Adrenal gland (tissue), 12 donors: ENCODE results near the gene BRAT1. TPM values are rescaled to one million over a fixed set of nuclear protein-coding genes. Genes with fewer than 3 reads are reported as not detected.
A peak's percentile ranks its signal among the peaks of the same experiment; 100 is the strongest.

Source experiments
- DNase-seq, 7 donors: peaks; one replicate each; pipeline ENCODE4 v3.0.0-alpha.2; 2019 to 2020
- H3K27ac ChIP-seq, 5 donors: fragments of 200-600 bp; sonication (generic) in 4 of 5; 1 replicate in 3 of 5; 2 replicates in 2 of 5; pipeline versions ENCODE4 v1.5.1 to v1.8.0; 2016 to 2020; ENCODE audit warnings: mild to moderate bottlenecking in 1 of 5
- H3K27me3 ChIP-seq: fragments of 200-600 bp; 2 replicates; pipeline ENCODE4 v1.8.0; 2021
- H3K36me3 ChIP-seq, 2 donors: fragments of 200-600 bp; replicated peaks in 1 of 2; 1 replicate in 1 of 2; 2 replicates in 1 of 2; pipeline versions ENCODE4 v1.5.1 to v1.8.0; 2018 to 2022
- H3K4me1 ChIP-seq, 2 donors: fragments of 200-600 bp; replicated peaks in 1 of 2; 1 replicate in 1 of 2; 2 replicates in 1 of 2; pipeline versions ENCODE4 v1.5.1 to v1.8.0; 2018 to 2021
- H3K4me3 ChIP-seq, 4 donors: fragments of 200-600 bp; sonication (generic) in 3 of 4; one replicate each; pipeline ENCODE4 v1.5.1; 2016 to 2018
- H3K9me3 ChIP-seq, 3 donors: fragments of 200-600 bp; sonication (generic) in 1 of 3; replicated peaks in 1 of 3; 1 replicate in 2 of 3; 2 replicates in 1 of 3; pipeline versions ENCODE4 v1.5.1 to v1.8.0; 2016 to 2021
- CTCF ChIP-seq, 6 experiments: fragments of 450-650 bp in 4 of 6; fragments of 200-600 bp in 2 of 6; sonication (generic) in 1 of 6; IDR thresholded peaks; 1 replicate in 5 of 6; 2 replicates in 1 of 6; pipeline versions ENCODE4 v1.5.1 to v1.8.0; 2016 to 2021; ENCODE audit warnings: antibody characterized with exemption in 6 of 6, mild to moderate bottlenecking in 2 of 6, moderate library complexity in 1 of 6
- POLR2A ChIP-seq, 2 donors: fragments of 450-650 bp; IDR thresholded peaks; one replicate each; pipeline ENCODE4 v1.6.1; 2017; ENCODE audit warnings: antibody characterized with exemption in 2 of 2, mild to moderate bottlenecking in 2 of 2, moderate library complexity in 1 of 2
- WGBS, 4 donors: extraction: QIAGEN DNeasy Blood & Tissue Kit in 2 of 4; methylation state at CpG; one replicate each; pipeline versions ENCODE4 v1.1.5 to v1.1.7; 2013 to 2017; 5-methylcytosine and 5-hydroxymethylcytosine counted together
- intact Hi-C, 2 donors: fragments of 100-400 bp; cut with DNase I; formaldehyde crosslinking; loops; one replicate each; pipeline versions ENCODE4 v1.14.1 to v1.15.0; 2022 to 2023
- polyA plus RNA-seq, 3 donors: library from polyadenylated mRNA; stranded (reverse); fragments of 200-250 nt in 2 of 3; fragments of 350-450 nt in 1 of 3; fragmentation: Illumina TruSeq in 1 of 3; extraction: RNeasy Lipid Tissue Mini Kit (QIAGEN cat#74804) in 1 of 3; gene quantifications; one replicate each; pipeline ENCODE4 v1.2.3, GENCODE V29; 2013 to 2014
- total RNA-seq, 9 donors: library from RNA; depleted of rRNA in 4 of 9; stranded (reverse); fragments of >200 nt in 4 of 9; fragments of 120-200 nt in 1 of 9; fragmentation: NEBNext Ultra II Directional in 1 of 9; extraction: Animal tissue kit (Norgen Biotek cat#: 25700) in 1 of 9; gene quantifications; one replicate each; pipeline versions ENCODE4 v1.1.0 to v1.2.4, GENCODE V29; 2013 to 2023
- donor health status: healthy with polysubstance abuse.
- donor health status: Bipolar disorder and iron deficiency.
- donor health status: DM: yes; HTN: yes; CAD: no.
- donor health status: DM: no; HTN: no; CAD: no.
- donor health status: DM: no; HTN: no; CAD: no.
- donor health status: DM: yes; HTN: yes; CAD: no.

Gene BRAT1
- total and polyA plus RNA-seq, 12 donors = 3.7 to 120 (median 72.4) TPM

- intact Hi-C loops = no loop called here
- no peak for DNase-seq
- H3K27ac ChIP-seq = no peak overlapping the region
- no peak for TF ChIP-seq CTCF (IDR thresholded peaks at IDR 0.05)
- no peak for TF ChIP-seq POLR2A (IDR thresholded peaks at IDR 0.05)
- H3K4me3 ChIP-seq = no peak overlapping the region
- no peaks in the 10 kb centered on the region for H3K27me3 ChIP-seq
- H3K36me3 ChIP-seq = peaks cover 0 to 23% of the 10 kb centered on the region in 2 donors
- peaks cover 58 to 76% of the 10 kb centered on the region in 2 donors for H3K4me1 ChIP-seq
- H3K9me3 ChIP-seq = no peaks in the 10 kb centered on the region
- WGBS, 4 donors = 87 to 92% (median 90%) methylated on average over 3 to 40 of the region's 40 CpGs
Measured at GRCh38 chr7:2526659-2527504, 28.4 kb downstream of the BRAT1 start.

- Histone ChIP-seq H3K4me1 (peaks cover 58 to 81% of the 10 kb centered on the region in 2 donors), H3K27me3 (no peaks in the 10 kb centered on the region)
- intact Hi-C loops = no loop called here
Measured at GRCh38 chr7:2525658-2526630, 29.4 kb downstream of the BRAT1 start.

DNA sequence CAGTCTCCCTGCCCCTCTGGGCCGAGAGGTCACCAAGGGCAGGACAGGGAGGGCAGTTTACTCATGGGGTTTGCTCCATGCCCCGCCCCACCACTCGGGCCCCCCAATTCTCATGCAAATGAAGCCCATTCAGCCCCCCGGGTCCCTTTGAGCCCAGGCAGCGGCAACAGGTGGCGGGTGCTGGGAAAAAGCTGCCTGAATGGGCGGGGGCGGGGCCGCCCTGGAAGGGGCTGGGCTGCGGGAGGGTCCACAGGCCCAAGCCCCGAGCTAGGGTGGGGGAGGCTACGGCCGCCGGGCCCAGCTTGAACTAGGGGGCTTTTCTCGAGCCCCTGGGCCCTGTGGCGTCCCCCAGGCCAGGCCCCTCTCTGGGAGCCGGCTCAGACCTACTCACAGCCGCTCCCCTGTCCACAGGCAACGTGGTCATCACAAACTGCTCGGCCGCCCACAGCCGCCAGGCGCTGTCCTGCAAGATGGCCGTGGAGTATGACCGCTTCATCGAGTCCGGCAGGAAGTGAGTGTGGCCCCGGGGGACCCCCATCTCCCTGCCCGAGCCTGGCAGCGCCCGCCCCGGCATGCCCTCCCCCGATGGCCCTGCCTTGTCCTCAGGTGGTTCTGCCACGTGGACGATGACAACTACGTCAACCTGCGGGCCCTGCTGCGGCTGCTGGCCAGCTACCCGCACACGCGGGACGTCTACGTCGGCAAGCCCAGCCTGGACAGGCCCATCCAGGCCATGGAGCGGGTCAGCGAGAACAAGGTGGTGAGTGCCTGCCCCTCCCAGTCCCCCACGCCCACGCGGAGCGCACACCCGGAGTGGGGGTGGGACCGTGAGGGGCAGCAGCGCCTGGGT lies 30.3 kb downstream of the BRAT1 start:
- Histone ChIP-seq H3K4me3 (no peak overlapping the region), H3K9me3 (no peaks in the 10 kb centered on the region), H3K27ac (peak overlapping the region in 1 of 5 donors; percentile 58), H3K4me1 (peaks cover 56 to 77% of the 10 kb centered on the region in 2 donors), H3K36me3 (peaks cover 0 to 23% of the 10 kb centered on the region in 2 donors), H3K27me3 (no peaks in the 10 kb centered on the region)
- TF ChIP-seq CTCF (IDR thresholded peaks at IDR 0.05) (no peak), POLR2A (IDR thresholded peaks at IDR 0.05) (no peak)
- 79 to 84% (median 84%) methylated on average over 18 to 53 of the region's 53 CpGs for WGBS, 4 donors
- intact Hi-C loops = no loop called here
- no peak for DNase-seq

More at GRCh38 chr7:2525658-2526630, 29.4 kb downstream of the BRAT1 start:
- H3K27ac ChIP-seq = no peak overlapping the region
- peaks cover 0 to 23% of the 10 kb centered on the region in 2 donors for H3K36me3 ChIP-seq
- DNase-seq = no peak
- no peaks in the 10 kb centered on the region for H3K9me3 ChIP-seq
- WGBS, 4 donors = 85 to 93% (median 89%) methylated on average over 17 to 36 of the region's 36 CpGs
- no peak overlapping the region for H3K4me3 ChIP-seq
- TF ChIP-seq CTCF (IDR thresholded peaks at IDR 0.05) (no peak), POLR2A (IDR thresholded peaks at IDR 0.05) (no peak)
